K562 (cell line): ENCODE data around the gene NUDT14. TPM values are rescaled to one million over a fixed set of nuclear protein-coding genes. Genes with fewer than 3 reads are reported as not detected.
A peak's percentile ranks its signal among the peaks of the same experiment; 100 is the strongest.

Experiments used
- ATAC-seq: fragments of 200-7000 bp; cut with Tn5 transposase; 3 replicates; pipeline ENCODE4 v1.9.1; 2020; ENCODE audit warnings: moderate library complexity
- BruUV-seq: library from RNA; stranded (reverse); fragments of 400-500 nt; replicated peaks from 2 replicates; lab custom pipeline; 2021; lab: Mats Ljungman, UMichigan
- CTCF ChIA-PET: fragments of 300-600 bp; formaldehyde crosslinking; extraction: SDS; loops from one replicate; lab custom pipeline; 2021; ENCODE audit warnings: low intra/inter-chr PET ratio; lab: Yijun Ruan, JAX
- POLR2A ChIA-PET: fragments of 300-600, 350-650 bp; sonication (Branson Sonifier 250); formaldehyde crosslinking; extraction: SDS; loops from one replicate; lab custom pipeline; 2021; ENCODE audit warnings: antibody characterized with exemption, inconsistent platforms; lab: Yijun Ruan, JAX
- DNase-seq, 4 experiments: peaks; one replicate each; pipeline versions ENCODE4 v3.0.0 to v3.0.0-alpha.2; 2011 to 2018; ENCODE audit warnings: low spot score in 3 of 4, mixed read lengths in 3 of 4; ENCODE audit errors: extremely low read depth in 1 of 4
- FAIRE-seq: peaks from 2 replicates; lab custom pipeline; 2011; peaks lifted over from hg19 to GRCh38; lab: Jason Lieb, UNC
- H2AFZ ChIP-seq: 2 replicates; pipeline ENCODE4 v1.6.0; 2011; ENCODE audit warnings: low read depth, low read length, control low read depth, inconsistent platforms
- H3K27ac ChIP-seq: fragments of 200-600 bp; 3 replicates; pipeline ENCODE4 v1.8.0; 2011; ENCODE audit warnings: low read depth, mild to moderate bottlenecking, control low read depth, inconsistent platforms, low read length, moderate library complexity, mixed read lengths; ENCODE audit errors: extremely low read depth
- H3K27me3 ChIP-seq, 2 experiments: fragments of 300-600 bp in 1 of 2; 2 replicates in 1 of 2; 3 replicates in 1 of 2; pipeline versions ENCODE4 v1.6.0 to v1.8.0; 2011; ENCODE audit warnings: inconsistent platforms in 2 of 2, low read length in 2 of 2, mild to moderate bottlenecking in 1 of 2, mixed read lengths in 1 of 2, moderate library complexity in 1 of 2; ENCODE audit not compliant: control insufficient read depth in 2 of 2, insufficient read depth in 2 of 2
- H3K36me3 ChIP-seq: fragments of 300-600 bp; 3 replicates; pipeline ENCODE4 v1.8.0; 2011; ENCODE audit warnings: mild to moderate bottlenecking, low read length, inconsistent platforms; ENCODE audit not compliant: control insufficient read depth, insufficient read depth
- H3K4me1 ChIP-seq, 2 experiments: fragments of 200-600 bp in 1 of 2; replicated peaks in 1 of 2; 2 replicates in 1 of 2; 3 replicates in 1 of 2; pipeline versions ENCODE4 v1.5.1 to v1.8.0; 2011; ENCODE audit warnings: inconsistent platforms in 2 of 2, low read length in 2 of 2, mild to moderate bottlenecking in 1 of 2, mixed read lengths in 1 of 2, moderate library complexity in 1 of 2; ENCODE audit not compliant: control insufficient read depth in 2 of 2, insufficient read depth in 2 of 2
- H3K4me2 ChIP-seq: 2 replicates; pipeline ENCODE4 v1.6.1; 2011; ENCODE audit warnings: low read length, control low read depth, inconsistent platforms, mixed read lengths; ENCODE audit not compliant: insufficient read depth
- H3K4me3 ChIP-seq: fragments of 200-600 bp; sonication (generic), shearing (Covaris generic); 2 replicates; pipeline ENCODE4 v1.5.1; 2016; ENCODE audit warnings: control low read depth, inconsistent platforms
- H3K79me2 ChIP-seq: fragments of 200-600 bp; 3 replicates; pipeline ENCODE4 v1.8.0; 2011; ENCODE audit warnings: low read length, inconsistent platforms; ENCODE audit not compliant: control insufficient read depth, insufficient read depth
- H3K9ac ChIP-seq, 2 experiments: 2 replicates each; pipeline versions ENCODE4 v1.6.0 to v1.6.1; 2011; ENCODE audit warnings: low read depth in 2 of 2, low read length in 2 of 2, control low read depth in 1 of 2, inconsistent platforms in 1 of 2, mild to moderate bottlenecking in 1 of 2, mixed read lengths in 1 of 2; ENCODE audit not compliant: insufficient read depth in 1 of 2
- H3K9me1 ChIP-seq: one replicate; pipeline ENCODE4 v1.6.0; 2011; ENCODE audit warnings: inconsistent platforms, mild to moderate bottlenecking, low read length, moderate library complexity; ENCODE audit not compliant: control insufficient read depth, insufficient read depth
- H3K9me3 ChIP-seq: replicated peaks from 2 replicates; pipeline ENCODE4 v1.5.1; 2011; ENCODE audit warnings: low read depth, low read length, inconsistent platforms; ENCODE audit not compliant: control insufficient read depth, insufficient read depth
- H4K20me1 ChIP-seq: replicated peaks from 2 replicates; pipeline ENCODE4 v1.6.1; 2011; ENCODE audit warnings: low read length, inconsistent platforms, mixed read lengths; ENCODE audit not compliant: control insufficient read depth, insufficient read depth
- CBFA2T2 ChIP-seq: fragments of 450-650 bp; conservative IDR thresholded peaks from 2 replicates; pipeline ENCODE4 v1.6.1; 2017; ENCODE audit warnings: mild to moderate bottlenecking
- COPS2 ChIP-seq: fragments of 450-650 bp; conservative IDR thresholded peaks from 2 replicates; pipeline ENCODE4 v1.6.1; 2016; ENCODE audit warnings: mild to moderate bottlenecking, moderate library complexity
- ETS2 ChIP-seq: IDR thresholded peaks from 2 replicates; pipeline ENCODE4 v1.6.1; 2016; ENCODE audit warnings: borderline replicate concordance, missing genetic modification characterization, mild to moderate bottlenecking, moderate library complexity, missing compliant biosample characterization; ENCODE audit not compliant: poor library complexity, severe bottlenecking
- FOXA1 ChIP-seq: fragments of 450-650 bp; IDR thresholded peaks from 2 replicates; pipeline ENCODE4 v1.6.1; 2016; ENCODE audit warnings: mild to moderate bottlenecking, borderline replicate concordance
- NELFE ChIP-seq: IDR thresholded peaks from 2 replicates; pipeline ENCODE4 v1.6.1; 2011; ENCODE audit warnings: mild to moderate bottlenecking; ENCODE audit not compliant: insufficient read depth, insufficient read length
- NRF1 ChIP-seq, 2 experiments: fragments of 450-650 bp; IDR thresholded peaks in 1 of 2; conservative IDR thresholded peaks in 1 of 2; 2 replicates each; pipeline ENCODE4 v1.6.1; 2014; ENCODE audit warnings: mild to moderate bottlenecking in 2 of 2
- RBM14 ChIP-seq: fragments of 200-400 bp; formaldehyde crosslinking; IDR thresholded peaks from 2 replicates; pipeline ENCODE4 v1.6.1; 2018; ENCODE audit warnings: low read depth, mild to moderate bottlenecking, low read length, moderate library complexity, borderline replicate concordance; ENCODE audit not compliant: insufficient read depth
- SMARCA5 ChIP-seq: fragments of 450-650 bp; IDR thresholded peaks from 2 replicates; pipeline ENCODE4 v1.6.1; 2016
- ZFX ChIP-seq: sonication (generic); formaldehyde crosslinking; IDR thresholded peaks from 2 replicates; pipeline ENCODE4 v1.8.0; 2022; ENCODE audit warnings: mild to moderate bottlenecking, missing genetic modification reagents, moderate library complexity
- ZNF212 ChIP-seq: fragments of 450-650 bp; formaldehyde crosslinking; IDR thresholded peaks from 2 replicates; pipeline ENCODE4 v1.4.0; 2020; ENCODE audit warnings: mild to moderate bottlenecking
- ZNF24 ChIP-seq: fragments of 450-650 bp; IDR thresholded peaks from 2 replicates; pipeline ENCODE4 v1.6.1; 2016
- ZNF518B ChIP-seq: fragments of 250-450 bp; sonication (Bioruptor Pico); IDR thresholded peaks from 2 replicates; pipeline ENCODE4 v1.5.0; 2021; ENCODE audit warnings: mild to moderate bottlenecking, moderate library complexity
- WGBS: fragments of 100-300 bp; shearing (Covaris generic); methylation state at CpG from one replicate; pipeline ENCODE4 v1.1.6; 2016; ENCODE audit warnings: low coverage, mixed read lengths; ENCODE audit not compliant: insufficient coverage; ENCODE audit errors: missing lambda C conversion rate; 5-methylcytosine and 5-hydroxymethylcytosine counted together
- in situ Hi-C: fragments of 300-500 bp; cut with MboI; formaldehyde crosslinking; loops from 4 replicates; pipeline ENCODE4 v1.15.0; 2018; ENCODE audit warnings: inconsistent platforms, mixed read lengths
- intact Hi-C: fragments of 100-400 bp; cut with micrococcal nuclease; formaldehyde crosslinking; loops from 2 replicates; pipeline ENCODE4 v1.14.2; 2022
- polyA plus RNA-seq, 8 experiments: library from polyadenylated mRNA; depleted of rRNA in 4 of 8; stranded (reverse) in 5 of 8; unstranded in 3 of 8; fragments of >200 nt; fragmentation: Nextera tagmentation in 2 of 8; fragmentation: Illumina TruSeq in 1 of 8; extraction: Ambion mirVana in 2 of 8; extraction: Trizol in 1 of 8; gene quantifications; 2 replicates each; pipeline versions ENCODE4 v1.2.1 to v1.2.3, GENCODE V29; 2011 to 2014; ENCODE audit warnings: inconsistent platforms in 1 of 8, missing spikeins in 1 of 8
- total RNA-seq, 7 experiments: library from RNA; depleted of rRNA in 6 of 7; stranded (reverse); fragments of >200 nt in 6 of 7; fragmentation: Illumina TruSeq in 2 of 7; extraction: Trizol in 2 of 7; gene quantifications; 2 replicates each; pipeline versions ENCODE4 v1.2.1 to v1.2.3, GENCODE V29; 2011 to 2021; ENCODE audit warnings: low replicate concordance in 1 of 7
- TF ChIP-seq, protein P1 (sequence below): fragments of 450-650 bp; IDR thresholded peaks from 2 replicates; pipeline ENCODE4 v1.7.0; 2016; ENCODE audit warnings: borderline replicate concordance
- TF ChIP-seq, protein P2 (sequence below): conservative IDR thresholded peaks from 2 replicates; pipeline ENCODE4 v1.6.1; 2011; ENCODE audit warnings: low read depth, mild to moderate bottlenecking, low read length; ENCODE audit not compliant: control insufficient read depth
- TF ChIP-seq, protein P3 (sequence below): sonication (generic); formaldehyde crosslinking; IDR thresholded peaks from 2 replicates; pipeline ENCODE4 v1.8.0; 2022; ENCODE audit warnings: missing genetic modification reagents, mild to moderate bottlenecking, borderline replicate concordance

Gene NUDT14
- total and polyA plus RNA-seq, 9 of the 15 experiments (the other 6 are each of a cell fraction or from before 2014, with no cell fraction given), result 0.14 to 16.3 (median 8.2) TPM

GRCh38 chr14:105168979-105169507 is 12.1 kb downstream of the NUDT14 start:
- Histone ChIP-seq H3K4me2 (peak overlapping the region; percentile 60; the same call in 1 of the 2 replicates), H4K20me1 (no peaks in the 10 kb centered on the region; the same call in 1 of the 2 replicates), H3K9me3 (no peaks in the 10 kb centered on the region), H3K79me2 (peaks cover 38% of the 10 kb centered on the region), H2AFZ (peak overlapping the region; percentile 79), H3K9ac (peak overlapping the region in 1 of 2 experiments; percentile 79; a peak in 2 of 4 replicates), H3K27me3 (no peaks in the 10 kb centered on the region), H3K4me1 (peaks cover 10 to 85% of the 10 kb centered on the region in 2 experiments; a peak in 4 of 5 replicates), H3K27ac (no peak overlapping the region), H3K4me3 (peak overlapping the region; percentile 35), H3K9me1 (no peaks in the 10 kb centered on the region), H3K36me3 (peaks cover 8% of the 10 kb centered on the region; the same call in 1 of the 3 replicates)
- CTCF ChIA-PET, result no interaction called here
- FAIRE-seq (no peak), DNase-seq (peak; percentile 73 to 82 (median 78)), ATAC-seq (peak; percentile 82)
- BruUV-seq, result no TSS peak
- in situ Hi-C loops, result no loop called here
- POLR2A ChIA-PET, result interaction anchor here (1.0 kb wide), 1 partner anchor 132 kb away, joined by 4 read pairs; the partner anchor contains the start of gene BRF1
- no CpG with 5 or more reads among the region's 54 CpGs for WGBS
- intact Hi-C loops, result no loop called here
- TF ChIP-seq RBM14, result no peak
- TF ChIP-seq, protein P1, sequence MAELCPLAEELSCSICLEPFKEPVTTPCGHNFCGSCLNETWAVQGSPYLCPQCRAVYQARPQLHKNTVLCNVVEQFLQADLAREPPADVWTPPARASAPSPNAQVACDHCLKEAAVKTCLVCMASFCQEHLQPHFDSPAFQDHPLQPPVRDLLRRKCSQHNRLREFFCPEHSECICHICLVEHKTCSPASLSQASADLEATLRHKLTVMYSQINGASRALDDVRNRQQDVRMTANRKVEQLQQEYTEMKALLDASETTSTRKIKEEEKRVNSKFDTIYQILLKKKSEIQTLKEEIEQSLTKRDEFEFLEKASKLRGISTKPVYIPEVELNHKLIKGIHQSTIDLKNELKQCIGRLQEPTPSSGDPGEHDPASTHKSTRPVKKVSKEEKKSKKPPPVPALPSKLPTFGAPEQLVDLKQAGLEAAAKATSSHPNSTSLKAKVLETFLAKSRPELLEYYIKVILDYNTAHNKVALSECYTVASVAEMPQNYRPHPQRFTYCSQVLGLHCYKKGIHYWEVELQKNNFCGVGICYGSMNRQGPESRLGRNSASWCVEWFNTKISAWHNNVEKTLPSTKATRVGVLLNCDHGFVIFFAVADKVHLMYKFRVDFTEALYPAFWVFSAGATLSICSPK, result no peak
- TF ChIP-seq ZNF24, result no peak
- TF ChIP-seq ZNF212 (CRISPR knock-in tag), result no peak
- TF ChIP-seq ETS2 (tag), result no peak
- TF ChIP-seq NRF1 (conservative IDR thresholded peaks at IDR 0.05 in 1 of 2, IDR thresholded peaks at IDR 0.05 in 1 of 2), result peak; percentile 74 to 77
- no peak for TF ChIP-seq SMARCA5
- TF ChIP-seq, protein P2, sequence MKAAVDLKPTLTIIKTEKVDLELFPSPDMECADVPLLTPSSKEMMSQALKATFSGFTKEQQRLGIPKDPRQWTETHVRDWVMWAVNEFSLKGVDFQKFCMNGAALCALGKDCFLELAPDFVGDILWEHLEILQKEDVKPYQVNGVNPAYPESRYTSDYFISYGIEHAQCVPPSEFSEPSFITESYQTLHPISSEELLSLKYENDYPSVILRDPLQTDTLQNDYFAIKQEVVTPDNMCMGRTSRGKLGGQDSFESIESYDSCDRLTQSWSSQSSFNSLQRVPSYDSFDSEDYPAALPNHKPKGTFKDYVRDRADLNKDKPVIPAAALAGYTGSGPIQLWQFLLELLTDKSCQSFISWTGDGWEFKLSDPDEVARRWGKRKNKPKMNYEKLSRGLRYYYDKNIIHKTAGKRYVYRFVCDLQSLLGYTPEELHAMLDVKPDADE, result 0 out of 2 replicates have a peak, but pooled peaks have one; percentile 19
- no peak for TF ChIP-seq CBFA2T2
- no peak for TF ChIP-seq NELFE
- peak; percentile 38; the same call in 1 of the 2 replicates for TF ChIP-seq ZFX (CRISPR knock-in tag)
- TF ChIP-seq COPS2, result no peak
- no peak for TF ChIP-seq FOXA1
- TF ChIP-seq, protein P3, sequence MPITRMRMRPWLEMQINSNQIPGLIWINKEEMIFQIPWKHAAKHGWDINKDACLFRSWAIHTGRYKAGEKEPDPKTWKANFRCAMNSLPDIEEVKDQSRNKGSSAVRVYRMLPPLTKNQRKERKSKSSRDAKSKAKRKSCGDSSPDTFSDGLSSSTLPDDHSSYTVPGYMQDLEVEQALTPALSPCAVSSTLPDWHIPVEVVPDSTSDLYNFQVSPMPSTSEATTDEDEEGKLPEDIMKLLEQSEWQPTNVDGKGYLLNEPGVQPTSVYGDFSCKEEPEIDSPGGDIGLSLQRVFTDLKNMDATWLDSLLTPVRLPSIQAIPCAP (CRISPR knock-in tag), result no peak
- no peak for TF ChIP-seq ZNF518B
